ENCODE results near the gene MYOM3.

GRCh38 chr1:24020025-24020424, 91.9 kb downstream of the MYOM3 start:
- TF ChIP-seq POLR2A (IDR thresholded peaks at IDR 0.05): no peak
- TF ChIP-seq, protein P1, sequence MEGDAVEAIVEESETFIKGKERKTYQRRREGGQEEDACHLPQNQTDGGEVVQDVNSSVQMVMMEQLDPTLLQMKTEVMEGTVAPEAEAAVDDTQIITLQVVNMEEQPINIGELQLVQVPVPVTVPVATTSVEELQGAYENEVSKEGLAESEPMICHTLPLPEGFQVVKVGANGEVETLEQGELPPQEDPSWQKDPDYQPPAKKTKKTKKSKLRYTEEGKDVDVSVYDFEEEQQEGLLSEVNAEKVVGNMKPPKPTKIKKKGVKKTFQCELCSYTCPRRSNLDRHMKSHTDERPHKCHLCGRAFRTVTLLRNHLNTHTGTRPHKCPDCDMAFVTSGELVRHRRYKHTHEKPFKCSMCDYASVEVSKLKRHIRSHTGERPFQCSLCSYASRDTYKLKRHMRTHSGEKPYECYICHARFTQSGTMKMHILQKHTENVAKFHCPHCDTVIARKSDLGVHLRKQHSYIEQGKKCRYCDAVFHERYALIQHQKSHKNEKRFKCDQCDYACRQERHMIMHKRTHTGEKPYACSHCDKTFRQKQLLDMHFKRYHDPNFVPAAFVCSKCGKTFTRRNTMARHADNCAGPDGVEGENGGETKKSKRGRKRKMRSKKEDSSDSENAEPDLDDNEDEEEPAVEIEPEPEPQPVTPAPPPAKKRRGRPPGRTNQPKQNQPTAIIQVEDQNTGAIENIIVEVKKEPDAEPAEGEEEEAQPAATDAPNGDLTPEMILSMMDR (IDR thresholded peaks at IDR 0.05): no peak

Data from heart left ventricle (tissue), 13 donors.